ENCODE data around the gene PASD1.

The PASD1 gene

DNA sequence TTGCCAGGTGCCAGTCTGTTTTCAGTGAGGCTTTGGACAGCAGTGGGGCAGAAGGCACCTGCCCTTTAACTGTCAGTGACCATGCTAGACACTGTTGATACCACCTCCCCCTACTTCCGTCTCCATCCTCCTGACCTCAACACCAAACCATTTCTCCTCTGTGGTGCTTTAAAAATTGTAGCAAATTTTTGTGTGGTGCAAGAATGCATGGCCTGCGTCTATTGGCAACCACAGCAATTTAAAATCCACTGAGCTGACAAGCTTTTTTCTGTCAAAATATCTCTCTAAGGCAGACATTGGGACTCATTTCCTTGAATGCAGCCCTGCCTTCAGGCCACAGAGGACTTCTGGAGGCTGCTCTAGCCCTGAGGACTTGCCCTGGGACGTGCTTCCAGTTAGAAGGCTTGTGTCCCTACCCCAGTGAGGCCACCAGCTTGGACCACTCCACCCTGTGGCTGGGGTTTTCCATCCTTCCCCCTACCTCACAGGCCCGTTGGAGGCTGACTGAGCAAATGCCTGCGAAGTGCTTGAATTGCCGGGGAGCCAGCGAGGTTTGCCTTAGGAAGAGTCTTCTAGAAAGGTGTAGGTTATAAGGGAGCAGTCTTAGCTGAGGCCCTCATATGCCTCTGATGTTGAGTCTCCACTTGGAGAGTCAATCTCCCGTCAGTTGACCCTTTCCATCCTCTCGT is 138.7 kb downstream of the PASD1 start:
- no peak for DNase-seq (ENCODE audit: low spot score)

DNA sequence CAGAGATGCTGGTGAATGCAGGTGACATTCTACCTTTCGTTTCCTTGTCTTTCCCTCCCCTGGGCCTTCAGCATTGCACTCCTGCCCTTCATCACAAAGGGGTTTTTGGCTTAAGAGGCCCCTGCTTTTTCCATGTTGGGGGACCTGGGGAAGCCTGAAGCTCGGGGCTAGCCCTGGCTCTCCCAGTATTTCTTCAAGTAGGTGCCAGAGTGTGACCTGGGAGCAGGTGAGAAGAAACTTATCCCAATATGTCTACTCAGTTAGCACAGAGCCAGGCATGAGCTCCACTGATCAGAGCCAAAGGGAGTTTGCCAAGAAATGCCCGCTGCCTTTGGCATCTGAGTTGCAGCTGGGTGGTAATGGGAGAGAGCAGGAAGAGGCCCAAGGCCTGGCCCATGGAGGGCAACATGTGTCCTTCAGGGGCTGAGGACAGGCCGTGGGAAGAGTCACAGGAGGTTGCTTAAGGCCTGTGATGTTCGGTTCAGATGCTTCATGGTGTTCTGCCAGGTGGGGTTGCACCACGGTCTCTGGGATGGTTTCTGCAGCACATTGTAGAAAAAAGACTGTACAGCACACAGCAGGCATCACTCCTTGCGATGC is 139.4 kb downstream of the PASD1 start:
- DNase-seq (ENCODE audit: low spot score), result no peak

DNA sequence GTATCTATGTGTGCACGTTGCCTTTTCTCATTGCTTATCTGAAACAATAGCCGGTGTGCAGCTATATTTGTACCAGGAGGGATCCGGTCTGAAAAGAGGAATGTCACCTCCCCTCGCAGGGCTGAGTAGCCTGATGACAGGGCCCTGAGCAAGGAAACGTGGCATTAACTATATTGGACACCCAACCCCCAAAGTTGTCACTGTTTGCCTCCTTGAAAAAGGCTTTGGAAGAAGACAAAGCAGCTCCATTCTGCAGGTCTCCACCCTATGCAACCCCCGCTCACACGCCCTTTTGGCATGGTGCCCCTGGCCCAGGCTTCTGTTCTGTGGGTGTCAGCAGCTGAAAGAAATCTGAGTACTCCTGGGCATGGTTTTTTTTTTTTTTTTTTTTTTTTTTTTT is 140.0 kb downstream of the PASD1 start:
- DNase-seq (ENCODE audit: low spot score), result no peak

DNA sequence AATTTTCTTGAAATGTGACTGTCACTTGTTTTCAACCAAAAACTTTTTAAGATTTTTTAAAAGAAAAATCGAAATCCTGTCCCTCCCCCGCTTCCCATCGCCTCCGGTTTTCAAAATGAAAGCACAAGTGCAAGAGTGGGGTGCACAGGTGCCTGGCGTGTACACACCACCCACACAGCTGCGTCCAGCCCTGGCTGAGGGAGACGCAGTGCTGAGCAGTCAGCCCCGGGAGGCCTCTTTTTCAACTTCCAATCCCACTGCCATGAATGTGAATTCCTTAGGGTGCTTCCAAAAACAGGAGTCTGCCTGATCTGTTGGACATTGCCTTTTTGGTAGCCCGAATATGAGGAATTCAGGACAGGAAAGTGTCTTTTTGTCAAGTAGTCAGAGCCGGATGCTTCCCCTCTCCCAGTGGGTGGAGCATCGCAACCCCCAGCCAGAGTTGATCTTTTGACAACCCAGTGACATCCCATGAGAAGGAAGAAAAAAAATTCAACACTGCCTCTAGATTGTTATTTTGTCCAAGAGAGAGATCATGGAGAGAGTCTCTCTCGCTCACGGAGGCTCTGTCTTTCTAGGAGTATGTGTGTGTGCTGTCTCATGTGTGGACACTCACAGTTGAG is 140.7 kb downstream of the PASD1 start:
- DNase-seq (ENCODE audit: low spot score), result no peak

DNA sequence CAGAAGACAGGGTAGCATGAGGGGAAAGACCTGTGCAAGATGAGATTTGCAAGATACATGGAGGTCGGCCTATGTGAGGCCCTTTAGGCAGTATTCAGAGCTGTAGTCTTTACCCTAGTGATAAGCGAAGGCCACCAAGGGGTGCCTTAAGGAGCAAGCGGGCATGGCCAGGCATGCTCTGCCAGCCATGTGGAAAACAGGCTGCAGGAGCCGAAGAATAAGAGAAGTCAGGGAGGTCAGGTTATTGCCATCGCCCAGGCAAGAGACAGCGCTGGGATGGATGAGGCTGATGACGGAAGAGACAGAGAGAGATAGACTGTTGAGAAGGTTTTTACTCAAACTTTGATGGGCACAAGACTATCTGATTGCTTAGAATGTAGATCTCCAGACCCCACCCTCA is 145.3 kb downstream of the PASD1 start:
- DNase-seq (ENCODE audit: low spot score), result no peak

DNA sequence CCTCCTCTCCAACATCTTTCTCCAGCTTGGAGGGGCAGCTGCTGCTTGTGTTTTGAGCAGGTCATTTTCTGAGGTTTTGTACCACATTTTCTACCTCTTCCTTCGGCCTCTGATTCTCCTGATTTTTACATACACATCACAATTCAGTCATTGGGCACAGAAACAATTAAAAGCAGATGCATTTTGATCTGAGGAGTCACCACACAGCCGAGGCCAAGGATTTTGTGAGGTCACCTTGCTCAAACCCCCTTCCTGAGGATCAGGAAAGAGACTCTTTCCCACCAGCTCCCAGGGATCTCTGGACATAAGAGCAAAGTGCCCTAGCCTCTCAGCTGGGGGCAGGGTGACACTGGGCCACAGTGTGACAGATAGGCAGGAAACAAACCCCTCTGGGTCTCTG is 147.0 kb downstream of the PASD1 start:
- DNase-seq (ENCODE audit: low spot score), result no peak

DNA sequence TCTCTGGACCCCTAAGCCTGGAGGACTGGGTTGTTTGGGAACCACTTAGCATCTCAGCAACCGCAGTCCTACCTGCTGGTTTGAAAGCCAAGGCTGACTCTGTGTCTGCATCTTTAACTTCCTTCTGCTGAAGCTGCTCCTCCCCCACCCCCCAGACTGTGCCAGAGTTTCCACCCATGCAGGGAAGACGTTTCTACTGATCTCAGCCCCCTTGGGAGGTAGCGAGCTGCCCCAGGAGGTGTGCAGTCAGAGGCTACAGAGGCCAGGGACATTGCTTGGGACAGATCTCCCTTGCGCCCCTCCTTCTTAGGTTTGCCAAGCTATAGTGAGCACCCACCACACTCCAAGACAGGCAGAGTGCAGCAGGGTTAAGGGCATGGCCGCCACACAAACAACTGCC is 147.7 kb downstream of the PASD1 start:
- DNase-seq (ENCODE audit: low spot score), result no peak

DNA sequence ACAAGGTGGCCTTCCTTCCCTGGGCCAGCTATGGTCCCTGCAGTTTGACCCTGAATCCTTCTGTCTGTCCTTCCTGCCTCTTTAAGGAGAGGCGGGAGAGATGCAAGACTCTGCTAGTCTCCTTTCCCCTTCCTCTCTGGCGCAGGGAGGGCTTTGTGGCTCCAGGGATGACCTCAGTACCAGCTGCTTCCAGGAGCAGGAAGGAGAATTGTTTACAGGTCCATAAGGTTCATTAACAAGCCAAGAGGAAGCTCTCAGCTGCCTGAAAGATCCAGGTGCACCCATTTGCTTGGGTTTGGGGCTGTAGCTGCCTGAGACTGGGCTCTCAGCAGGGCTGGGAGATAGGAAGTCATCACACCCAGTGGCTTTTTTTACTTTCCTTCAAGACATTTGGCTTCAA is 148.3 kb downstream of the PASD1 start:
- DNase-seq (ENCODE audit: low spot score), result no peak

DNA sequence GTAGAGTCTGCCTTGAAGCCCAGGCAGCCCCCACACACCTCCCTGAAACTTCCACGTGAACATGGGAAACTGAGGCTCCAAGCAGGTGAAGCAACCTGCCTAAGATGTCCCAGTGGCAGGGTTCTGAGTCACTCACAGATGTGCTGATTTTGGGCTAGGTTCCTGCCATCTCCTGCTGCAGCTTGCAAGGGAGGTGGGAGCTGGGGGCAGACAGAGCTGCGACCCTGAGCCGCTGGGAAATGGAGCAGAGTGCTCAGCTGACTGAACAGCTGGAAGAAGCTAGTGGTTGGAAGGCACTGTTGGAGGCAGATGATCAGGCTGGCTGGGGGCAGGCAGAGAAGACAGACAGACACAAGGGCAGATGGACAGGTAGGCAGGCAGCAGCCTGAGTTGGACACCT is 148.8 kb downstream of the PASD1 start:
- DNase-seq (ENCODE audit: low spot score), result no peak

DNA sequence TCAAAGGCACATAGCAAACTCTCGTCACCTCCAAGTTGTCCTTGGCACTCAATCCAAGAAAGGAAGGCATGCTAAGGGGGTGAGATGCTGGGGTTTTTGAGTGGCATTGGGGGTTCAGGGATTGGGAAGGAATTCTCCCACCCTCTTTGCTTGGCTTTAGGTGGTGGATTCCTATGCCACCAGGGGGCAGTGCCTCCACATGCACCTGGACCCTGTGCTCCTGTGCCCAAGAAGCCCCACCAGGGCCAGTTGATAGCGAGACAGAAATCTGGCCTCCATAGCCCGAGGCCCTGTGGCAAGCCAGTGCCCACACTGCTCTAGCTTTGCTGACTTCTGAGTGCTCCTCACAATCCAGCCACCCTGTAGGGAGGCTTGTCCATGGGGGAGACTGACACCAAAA is 150.4 kb downstream of the PASD1 start:
- peak; percentile 31 for DNase-seq (ENCODE audit: low spot score)

DNA sequence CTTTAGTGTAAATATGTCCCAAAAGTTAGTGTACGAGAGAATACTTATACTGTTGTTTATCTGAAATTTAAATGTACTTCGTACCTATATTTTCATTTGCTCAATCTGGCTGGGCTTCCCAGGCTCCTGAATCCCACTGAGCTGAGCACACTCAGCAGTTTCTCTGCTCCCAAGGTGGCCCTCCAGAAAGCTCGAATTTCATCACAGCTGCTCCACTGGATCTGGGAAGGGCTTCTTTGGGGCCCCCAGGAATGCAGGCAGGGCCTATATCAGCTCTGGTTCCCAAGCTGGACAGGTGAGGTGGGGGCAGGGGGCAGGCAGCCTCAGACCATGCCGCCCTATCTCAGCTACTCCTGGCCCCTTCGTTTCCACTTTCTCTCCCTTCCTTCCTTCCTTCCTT is 150.9 kb downstream of the PASD1 start:
- DNase-seq (ENCODE audit: low spot score), result no peak

DNA sequence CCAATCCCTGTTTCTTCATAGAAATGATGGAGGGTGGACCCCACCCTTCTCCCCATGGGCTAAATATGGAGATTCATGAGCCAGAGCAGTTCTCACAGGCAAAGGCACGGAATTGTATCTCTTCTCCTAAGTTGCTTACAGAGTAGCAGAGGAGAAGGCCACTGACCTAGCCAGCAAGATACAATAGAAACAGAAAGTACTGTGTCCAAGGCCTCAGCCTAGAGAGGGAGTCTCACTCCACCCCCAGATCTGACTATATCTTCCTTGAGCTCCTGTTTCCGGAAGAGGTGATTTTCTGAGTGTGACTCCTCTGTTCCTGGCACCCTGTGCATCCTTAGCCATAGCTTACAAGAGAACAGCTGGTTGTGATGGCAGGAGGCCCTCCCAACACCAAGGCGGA is 152.3 kb downstream of the PASD1 start, which contains the start of gene FATE1:
TSS of gene FATE1 (plus strand) at position 284 of the 400 bp plus-strand sequence. CDS start at position 369, 85 bp downstream.
- DNase-seq (ENCODE audit: low spot score), result no peak

DNA sequence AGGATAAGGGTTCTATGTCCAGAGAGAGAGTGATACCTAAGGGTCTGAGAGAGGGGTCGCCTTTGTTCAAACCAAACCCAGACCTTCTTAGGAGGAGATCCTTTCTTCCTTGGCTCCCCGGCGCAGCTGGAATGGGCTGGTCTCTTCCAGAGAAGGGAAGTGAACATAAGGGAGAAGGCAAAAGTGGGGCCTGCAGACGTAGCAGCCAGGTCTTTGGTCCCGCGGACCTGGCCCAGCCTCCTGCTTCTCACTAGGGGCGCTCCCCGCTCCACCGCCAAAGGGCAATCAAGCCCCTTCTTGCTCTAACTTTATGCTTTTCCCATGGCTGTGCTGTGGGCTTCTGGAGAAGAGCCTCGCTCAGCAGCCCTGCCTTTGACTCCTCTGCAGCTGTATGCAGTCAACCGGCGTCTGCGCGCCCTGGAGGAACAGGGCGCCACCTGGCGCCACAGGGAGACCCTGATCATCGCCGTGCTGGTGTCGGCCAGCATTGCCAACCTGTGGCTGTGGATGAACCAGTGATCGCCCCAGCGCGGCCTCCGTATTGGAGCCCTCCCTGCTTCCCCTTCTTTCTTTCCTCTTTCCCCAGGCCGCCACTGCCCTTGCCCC is 158.9 kb downstream of the PASD1 start:
- DNase-seq (ENCODE audit: low spot score), result no peak

DNA sequence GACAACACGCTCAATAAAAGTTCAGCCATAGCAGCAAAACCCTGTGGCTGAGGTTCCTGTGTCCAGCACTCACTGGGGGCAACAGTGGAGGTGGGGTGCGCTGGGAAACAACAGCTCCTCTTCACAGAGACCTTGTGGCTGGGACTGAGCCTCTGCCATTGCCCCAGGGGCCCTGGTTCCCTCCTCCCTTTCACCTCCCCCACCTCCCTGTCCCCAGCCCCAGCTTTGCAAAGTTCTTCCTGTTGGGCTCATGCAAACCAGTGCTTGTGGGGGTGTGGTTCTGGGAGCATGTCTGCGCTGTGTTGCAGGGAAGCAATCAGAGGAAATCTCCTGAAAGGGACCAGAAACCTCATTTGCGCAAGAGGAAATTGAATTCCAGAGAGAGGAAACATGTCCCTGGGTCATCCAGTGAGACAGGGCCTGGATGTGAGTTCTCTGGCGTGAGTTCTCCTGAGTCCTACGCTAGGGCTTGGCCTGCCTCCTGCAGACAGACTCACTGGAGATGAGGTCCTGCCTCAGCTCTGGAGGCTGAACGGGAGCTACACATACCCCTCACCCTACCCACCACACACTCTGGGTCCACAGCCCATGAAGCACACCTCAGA is 159.8 kb downstream of the PASD1 start:
- no peak for DNase-seq (ENCODE audit: low spot score)

DNA sequence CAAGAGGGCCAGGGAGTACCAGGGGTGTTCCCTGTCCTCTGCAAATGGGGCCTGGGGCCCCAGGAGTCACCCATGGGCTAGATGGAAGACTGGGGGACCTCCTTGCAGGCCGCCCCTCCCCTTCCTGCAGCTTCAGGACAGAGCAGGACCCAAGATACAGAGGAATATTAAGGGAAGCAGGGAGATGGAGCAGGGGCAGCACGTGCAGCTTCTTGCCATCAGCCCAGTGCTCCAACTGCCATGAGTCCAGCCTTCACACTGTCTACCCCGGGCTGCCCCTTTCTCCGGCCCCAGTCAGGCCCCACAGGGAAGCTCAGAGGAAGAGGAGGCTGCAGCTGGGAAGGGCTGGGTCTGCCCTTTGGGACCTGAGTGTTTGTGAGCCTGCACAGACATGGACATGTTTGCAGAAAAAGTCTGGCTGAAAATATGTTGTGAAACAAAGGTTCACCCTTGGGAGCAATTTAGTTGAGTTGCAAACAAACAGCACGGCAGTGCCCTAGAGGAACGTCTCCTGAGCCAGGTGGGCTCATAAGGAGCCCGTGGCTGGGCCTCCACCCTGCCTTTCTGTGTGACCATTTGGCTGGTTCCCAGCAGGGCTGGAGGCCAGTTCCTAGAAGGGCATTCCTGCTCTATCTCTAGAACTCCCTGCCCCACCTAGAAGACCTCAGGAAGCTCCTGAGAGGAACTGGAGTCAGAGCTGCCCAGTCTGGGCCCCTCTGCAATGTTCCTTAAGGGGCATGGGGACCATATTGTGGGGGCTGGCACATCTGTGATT is 161.3 kb downstream of the PASD1 start:
- DNase-seq (ENCODE audit: low spot score), result no peak

DNA sequence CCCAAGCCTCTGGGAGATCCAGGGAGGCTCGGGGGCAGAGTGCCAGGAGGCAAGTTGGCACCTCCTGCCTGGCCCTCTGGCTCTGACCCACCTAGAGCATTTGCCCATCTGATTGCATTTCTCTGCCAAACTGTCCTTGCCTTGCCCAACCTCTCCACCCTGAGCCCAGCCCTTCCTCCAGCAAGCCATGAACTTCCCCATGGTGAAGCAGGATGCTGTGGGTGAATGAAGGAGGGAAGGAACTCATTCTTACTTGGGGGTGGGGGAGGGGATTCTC is 161.8 kb downstream of the PASD1 start:
- DNase-seq (ENCODE audit: low spot score), result no peak

All from hepatic stellate cell (primary cell).